Measurements from ENCODE around the gene LMO7. TPM values are rescaled to one million over a fixed set of nuclear protein-coding genes. Genes with fewer than 3 reads are reported as not detected.

LMO7 gene
- polyA plus RNA-seq, 1 experiment: 149 TPM

GRCh38 chr13:75705395-75705794, 69.3 kb downstream of the LMO7 start:
- POLR2A ChIA-PET: no interaction called here

GRCh38 chr13:75705908-75706307, 69.8 kb downstream of the LMO7 start:
- peaks cover 1% of the 10 kb centered on the region for H3K36me3 ChIP-seq (ENCODE audit: control insufficient read depth, insufficient read depth, low read length)
- POLR2A ChIA-PET: no interaction called here
- DNase-seq (ENCODE audit: low read depth): no peak
- TF ChIP-seq, protein P1, sequence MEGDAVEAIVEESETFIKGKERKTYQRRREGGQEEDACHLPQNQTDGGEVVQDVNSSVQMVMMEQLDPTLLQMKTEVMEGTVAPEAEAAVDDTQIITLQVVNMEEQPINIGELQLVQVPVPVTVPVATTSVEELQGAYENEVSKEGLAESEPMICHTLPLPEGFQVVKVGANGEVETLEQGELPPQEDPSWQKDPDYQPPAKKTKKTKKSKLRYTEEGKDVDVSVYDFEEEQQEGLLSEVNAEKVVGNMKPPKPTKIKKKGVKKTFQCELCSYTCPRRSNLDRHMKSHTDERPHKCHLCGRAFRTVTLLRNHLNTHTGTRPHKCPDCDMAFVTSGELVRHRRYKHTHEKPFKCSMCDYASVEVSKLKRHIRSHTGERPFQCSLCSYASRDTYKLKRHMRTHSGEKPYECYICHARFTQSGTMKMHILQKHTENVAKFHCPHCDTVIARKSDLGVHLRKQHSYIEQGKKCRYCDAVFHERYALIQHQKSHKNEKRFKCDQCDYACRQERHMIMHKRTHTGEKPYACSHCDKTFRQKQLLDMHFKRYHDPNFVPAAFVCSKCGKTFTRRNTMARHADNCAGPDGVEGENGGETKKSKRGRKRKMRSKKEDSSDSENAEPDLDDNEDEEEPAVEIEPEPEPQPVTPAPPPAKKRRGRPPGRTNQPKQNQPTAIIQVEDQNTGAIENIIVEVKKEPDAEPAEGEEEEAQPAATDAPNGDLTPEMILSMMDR (IDR thresholded peaks at IDR 0.05; ENCODE audit: insufficient read depth, low read depth, low read length): no peak
- CTCF ChIA-PET: interaction anchor here (4.4 kb wide), 1 partner anchor 11 kb away, joined by 23 read pairs; no protein-coding TSS in a partner anchor
- H3K4me3 ChIP-seq (ENCODE audit: low read depth, low read length): no peak overlapping the region
- H3K27me3 ChIP-seq (ENCODE audit: control insufficient read depth, insufficient read depth, low read length): no peaks in the 10 kb centered on the region

More at GRCh38 chr13:75705395-75705794, 69.3 kb downstream of the LMO7 start:
- TF ChIP-seq, protein P1 (IDR thresholded peaks at IDR 0.05; ENCODE audit: insufficient read depth, low read depth, low read length): no peak
- no peaks in the 10 kb centered on the region for H3K27me3 ChIP-seq (ENCODE audit: control insufficient read depth, insufficient read depth, low read length)
- peak; percentile 44 for DNase-seq (ENCODE audit: low read depth)
- peaks cover 1% of the 10 kb centered on the region for H3K36me3 ChIP-seq (ENCODE audit: control insufficient read depth, insufficient read depth, low read length)
- no peak overlapping the region for H3K4me3 ChIP-seq (ENCODE audit: low read depth, low read length)
- CTCF ChIA-PET: interaction anchor here (4.4 kb wide), 1 partner anchor 10 kb away, joined by 23 read pairs; no protein-coding TSS in a partner anchor

GRCh38 chr13:75713852-75714251, 77.7 kb downstream of the LMO7 start:
- DNase-seq (ENCODE audit: low read depth): no peak
- ChIA-PET CTCF (interaction anchor here (2.4 kb wide), 1 partner anchor 18 kb away, joined by 7 read pairs; no protein-coding TSS in a partner anchor), POLR2A (no interaction called here)
- TF ChIP-seq, protein P1 (IDR thresholded peaks at IDR 0.05; ENCODE audit: insufficient read depth, low read depth, low read length): no peak
- Histone ChIP-seq H3K36me3 (ENCODE audit: control insufficient read depth, insufficient read depth, low read length) (peaks cover 6% of the 10 kb centered on the region), H3K4me3 (ENCODE audit: low read depth, low read length) (no peak overlapping the region), H3K27me3 (ENCODE audit: control insufficient read depth, insufficient read depth, low read length) (no peaks in the 10 kb centered on the region)

DNA sequence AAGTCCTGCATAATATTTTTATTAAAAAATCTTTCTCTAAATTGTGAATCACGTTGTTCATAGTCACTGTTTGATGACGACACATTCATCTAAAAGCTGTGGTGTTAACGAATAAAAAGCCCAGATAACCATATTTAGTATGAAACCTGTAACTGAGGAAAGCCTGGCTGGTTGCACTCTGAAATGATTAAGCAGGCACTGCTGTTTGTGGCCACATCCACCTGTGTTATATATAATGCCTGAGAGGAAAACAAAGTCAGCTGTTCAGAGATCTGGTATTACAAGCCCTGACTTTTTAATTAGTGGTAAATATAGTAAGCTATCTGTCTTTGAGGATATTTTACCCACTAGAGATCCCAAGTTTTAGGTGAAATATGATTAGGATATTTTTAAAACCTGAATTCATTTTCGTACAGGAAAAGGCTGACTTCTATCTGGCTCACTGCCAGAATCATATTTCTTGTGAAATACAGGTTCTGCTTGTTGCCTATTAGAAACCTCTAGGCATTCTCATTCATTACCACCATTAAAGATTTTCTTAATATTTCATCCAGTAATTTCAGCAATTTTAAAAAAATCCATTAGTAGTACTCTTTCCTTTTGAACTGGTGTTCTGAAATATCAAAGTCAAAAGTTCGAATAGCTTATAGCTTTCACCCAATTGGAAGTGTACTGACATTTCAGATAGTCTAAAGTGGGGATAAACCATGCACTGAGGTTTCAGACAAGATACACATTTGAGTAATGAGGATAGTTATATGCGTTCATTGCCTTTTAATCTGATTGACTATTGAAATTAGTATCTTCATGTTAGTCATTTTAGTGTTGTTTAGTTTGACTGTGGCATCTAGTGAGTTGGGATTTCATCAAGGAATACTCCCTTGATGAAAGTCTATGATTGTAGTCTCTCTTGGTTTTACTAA, 79.7 kb downstream of the LMO7 start:
- no peak for DNase-seq (ENCODE audit: low read depth)
- Histone ChIP-seq H3K4me3 (ENCODE audit: low read depth, low read length) (no peak overlapping the region), H3K27me3 (ENCODE audit: control insufficient read depth, insufficient read depth, low read length) (no peaks in the 10 kb centered on the region), H3K36me3 (ENCODE audit: control insufficient read depth, insufficient read depth, low read length) (peaks cover 6% of the 10 kb centered on the region)
- ChIA-PET CTCF (interaction anchor here (1.1 to 2.4 kb wide), 2 partner anchors 20 to 146 kb away, joined by 3 to 7 read pairs; no protein-coding TSS in a partner anchor), POLR2A (interaction anchor here (0.6 kb wide), 1 partner anchor 41 kb away, joined by 3 read pairs; no protein-coding TSS in a partner anchor)
- TF ChIP-seq, protein P1 (IDR thresholded peaks at IDR 0.05; ENCODE audit: insufficient read depth, low read depth, low read length): no peak

DNA sequence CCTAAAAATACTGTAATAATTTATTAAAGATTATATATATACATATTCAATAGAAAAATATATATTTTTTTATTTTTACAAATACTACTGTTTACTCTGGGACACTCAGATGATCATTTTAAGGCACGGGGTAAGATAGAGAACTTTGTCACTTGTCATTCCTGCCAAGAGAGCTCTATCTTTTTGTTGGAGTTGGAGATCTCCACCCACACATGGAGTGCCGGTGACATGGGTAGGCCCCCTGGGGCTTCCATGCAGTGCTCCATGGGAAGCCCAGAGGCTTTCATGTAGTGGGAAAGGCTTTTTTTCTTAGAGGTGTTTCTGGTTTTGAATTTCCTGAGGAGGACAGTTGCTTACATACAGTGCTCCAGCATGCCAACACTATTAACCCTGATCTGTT, 81.4 kb downstream of the LMO7 start:
- H3K36me3 ChIP-seq (ENCODE audit: control insufficient read depth, insufficient read depth, low read length): peaks cover 1% of the 10 kb centered on the region; the same call in 1 of the 2 replicates
- POLR2A ChIA-PET: no interaction called here
- DNase-seq (ENCODE audit: low read depth): no peak
- TF ChIP-seq, protein P1 (IDR thresholded peaks at IDR 0.05; ENCODE audit: insufficient read depth, low read depth, low read length): no peak
- no peaks in the 10 kb centered on the region for H3K27me3 ChIP-seq (ENCODE audit: control insufficient read depth, insufficient read depth, low read length)
- H3K4me3 ChIP-seq (ENCODE audit: low read depth, low read length): no peak overlapping the region
- CTCF ChIA-PET: interaction anchor here (0.6 kb wide), 1 partner anchor 18 kb away, joined by 3 read pairs; no protein-coding TSS in a partner anchor
